H9 (cell line): ENCODE measurements around the gene PCNX2. TPM values are rescaled to one million over a fixed set of nuclear protein-coding genes. Genes with fewer than 3 reads are reported as not detected.

Experiments
- DNase-seq: peaks from one replicate; pipeline ENCODE4 v3.0.0-alpha.2; 2017
- H2AFZ ChIP-seq: one replicate; pipeline ENCODE4 v1.6.1; 2013; ENCODE audit warnings: mild to moderate bottlenecking, low read length, control low read depth, moderate library complexity
- H2AK5ac ChIP-seq: 2 replicates; pipeline ENCODE4 v1.6.1; 2013; ENCODE audit warnings: low read length, control low read depth, mixed read lengths; ENCODE audit not compliant: insufficient read length
- H2BK120ac ChIP-seq: one replicate; pipeline ENCODE4 v1.6.1; 2013; ENCODE audit warnings: low read depth, mild to moderate bottlenecking, low read length, control low read depth, inconsistent platforms; ENCODE audit not compliant: poor library complexity, severe bottlenecking
- H2BK12ac ChIP-seq: 2 replicates; pipeline ENCODE4 v1.6.1; 2013; ENCODE audit warnings: low read length, control low read depth, mixed read lengths, low read depth; ENCODE audit not compliant: insufficient read length
- H2BK15ac ChIP-seq: 2 replicates; pipeline ENCODE4 v1.6.1; 2013; ENCODE audit warnings: low read depth, low read length, control low read depth
- H2BK20ac ChIP-seq: one replicate; pipeline ENCODE4 v1.6.1; 2013; ENCODE audit warnings: low read depth, mild to moderate bottlenecking, low read length, control low read depth, inconsistent platforms; ENCODE audit not compliant: poor library complexity, severe bottlenecking
- H2BK5ac ChIP-seq: 2 replicates; pipeline ENCODE4 v1.6.1; 2013; ENCODE audit warnings: low read length, control low read depth, mixed read lengths; ENCODE audit not compliant: insufficient read length
- H3K14ac ChIP-seq: 2 replicates; pipeline ENCODE4 v1.6.1; 2013; ENCODE audit warnings: low read length, control low read depth; ENCODE audit not compliant: insufficient read depth
- H3K18ac ChIP-seq: 2 replicates; pipeline ENCODE4 v1.6.1; 2013; ENCODE audit warnings: low read depth, mild to moderate bottlenecking, mixed read lengths, low read length, control low read depth; ENCODE audit not compliant: insufficient read length
- H3K23ac ChIP-seq: 2 replicates; pipeline ENCODE4 v1.6.1; 2013; ENCODE audit warnings: low read length, control low read depth, mixed read lengths, low read depth; ENCODE audit not compliant: insufficient read length
- H3K23me2 ChIP-seq: 2 replicates; pipeline ENCODE4 v1.6.1; 2013; ENCODE audit warnings: low read depth, mild to moderate bottlenecking, mixed read lengths, low read length, control low read depth; ENCODE audit not compliant: insufficient read length, poor library complexity, severe bottlenecking
- H3K27ac ChIP-seq: 2 replicates; pipeline ENCODE4 v1.5.1; 2013; ENCODE audit warnings: low read length, control low read depth, mixed read lengths, low read depth; ENCODE audit not compliant: insufficient read length
- H3K27me3 ChIP-seq: 2 replicates; pipeline ENCODE4 v1.6.1; 2013; ENCODE audit warnings: low read length, control low read depth, inconsistent platforms; ENCODE audit not compliant: insufficient read depth
- H3K4ac ChIP-seq: 2 replicates; pipeline ENCODE4 v1.6.1; 2013; ENCODE audit warnings: low read depth, mild to moderate bottlenecking, control low read depth, inconsistent platforms, low read length, moderate library complexity
- H3K4me1 ChIP-seq: 2 replicates; pipeline ENCODE4 v1.6.1; 2013; ENCODE audit warnings: low read length, control low read depth, inconsistent platforms; ENCODE audit not compliant: insufficient read depth
- H3K4me2 ChIP-seq: 2 replicates; pipeline ENCODE4 v1.6.1; 2013; ENCODE audit warnings: low read length, control low read depth, mixed read lengths; ENCODE audit not compliant: insufficient read length, insufficient read depth
- H3K56ac ChIP-seq: 2 replicates; pipeline ENCODE4 v1.6.1; 2013; ENCODE audit warnings: low read depth, mild to moderate bottlenecking, mixed read lengths, low read length, control low read depth; ENCODE audit not compliant: insufficient read length
- H3K79me1 ChIP-seq: 2 replicates; pipeline ENCODE4 v1.6.1; 2013; ENCODE audit warnings: low read depth, mild to moderate bottlenecking, moderate library complexity, low read length, control low read depth, inconsistent platforms; ENCODE audit not compliant: insufficient read depth, poor library complexity, severe bottlenecking
- H3K79me2 ChIP-seq: 2 replicates; pipeline ENCODE4 v1.6.1; 2013; ENCODE audit warnings: low read length, control low read depth, inconsistent platforms; ENCODE audit not compliant: insufficient read depth
- H3K9ac ChIP-seq: 2 replicates; pipeline ENCODE4 v1.6.1; 2013; ENCODE audit warnings: low read length, control low read depth, mixed read lengths; ENCODE audit not compliant: insufficient read length; ENCODE audit errors: extremely low read depth
- H3K9me3 ChIP-seq: one replicate; pipeline ENCODE4 v1.6.1; 2013; ENCODE audit warnings: low read depth, low read length, inconsistent platforms; ENCODE audit not compliant: control insufficient read depth
- H3T11ph ChIP-seq: one replicate; pipeline ENCODE4 v1.6.1; 2013; ENCODE audit warnings: mild to moderate bottlenecking, low read length, control low read depth, inconsistent platforms
- H4K20me1 ChIP-seq: one replicate; pipeline ENCODE4 v1.6.1; 2013; ENCODE audit not compliant: control insufficient read depth, insufficient read length, insufficient read depth
- H4K5ac ChIP-seq: 2 replicates; pipeline ENCODE4 v1.6.1; 2013; ENCODE audit warnings: low read depth, mild to moderate bottlenecking, mixed read lengths, low read length, control low read depth; ENCODE audit not compliant: insufficient read length
- H4K8ac ChIP-seq: replicated peaks from 2 replicates; pipeline ENCODE4 v1.6.1; 2013; ENCODE audit warnings: low read length, control low read depth, mixed read lengths, low read depth; ENCODE audit not compliant: insufficient read length
- H4K91ac ChIP-seq: 2 replicates; pipeline ENCODE4 v1.6.1; 2013; ENCODE audit warnings: low read depth, mild to moderate bottlenecking, moderate library complexity, mixed read lengths, low read length, control low read depth; ENCODE audit not compliant: insufficient read length
- H3K27ac Mint-ChIP-seq, 3 experiments: 2 replicates in 2 of 3; 3 replicates in 1 of 3; pipeline ENCODE4 v1.8.0; 2020 to 2021; ENCODE audit warnings: mixed read lengths in 3 of 3, mild to moderate bottlenecking in 1 of 3, moderate library complexity in 1 of 3
- H3K27me3 Mint-ChIP-seq: 2 replicates; pipeline ENCODE4 v1.8.0; 2021; ENCODE audit warnings: low read depth, mild to moderate bottlenecking, moderate library complexity, mixed read lengths
- H3K36me3 Mint-ChIP-seq, 3 experiments: 2 replicates in 2 of 3; 3 replicates in 1 of 3; pipeline ENCODE4 v1.8.0; 2020 to 2021; ENCODE audit warnings: low read depth in 3 of 3, mixed read lengths in 3 of 3; ENCODE audit not compliant: insufficient read depth in 1 of 3
- H3K4me1 Mint-ChIP-seq, 2 experiments: 2 replicates each; pipeline ENCODE4 v1.8.0; 2020; ENCODE audit warnings: mixed read lengths in 2 of 2
- H3K4me3 Mint-ChIP-seq, 2 experiments: 2 replicates in 1 of 2; 3 replicates in 1 of 2; pipeline ENCODE4 v1.8.0; 2020 to 2021; ENCODE audit warnings: mild to moderate bottlenecking in 2 of 2, mixed read lengths in 2 of 2, moderate library complexity in 1 of 2
- H3K9me3 Mint-ChIP-seq, 2 experiments: 2 replicates in 1 of 2; 3 replicates in 1 of 2; pipeline ENCODE4 v1.8.0; 2020; ENCODE audit warnings: mild to moderate bottlenecking in 2 of 2, mixed read lengths in 2 of 2, moderate library complexity in 1 of 2
- WGBS: extraction: QIAGEN DNeasy Blood & Tissue Kit; methylation state at CpG from one replicate; pipeline ENCODE4 v1.1.7; 2013; ENCODE audit warnings: missing lambda C conversion rate, low lambda C conversion rate, mixed read lengths; ENCODE audit not compliant: insufficient read length; ENCODE audit errors: extremely low coverage; 5-methylcytosine and 5-hydroxymethylcytosine counted together
- total RNA-seq: library from RNA; stranded (reverse); gene quantifications from 2 replicates; pipeline ENCODE4 v1.2.1, GENCODE V29; 2021
- TF ChIP-seq, protein P1 (sequence below): fragments of 200-600 bp; sonication (generic); conservative IDR thresholded peaks from 3 replicates; pipeline ENCODE4 v1.8.0; 2021; ENCODE audit warnings: antibody characterized with exemption, mild to moderate bottlenecking

PCNX2 gene
- total RNA-seq, 1 experiment from 2014 or later, result 45.1 TPM

DNA sequence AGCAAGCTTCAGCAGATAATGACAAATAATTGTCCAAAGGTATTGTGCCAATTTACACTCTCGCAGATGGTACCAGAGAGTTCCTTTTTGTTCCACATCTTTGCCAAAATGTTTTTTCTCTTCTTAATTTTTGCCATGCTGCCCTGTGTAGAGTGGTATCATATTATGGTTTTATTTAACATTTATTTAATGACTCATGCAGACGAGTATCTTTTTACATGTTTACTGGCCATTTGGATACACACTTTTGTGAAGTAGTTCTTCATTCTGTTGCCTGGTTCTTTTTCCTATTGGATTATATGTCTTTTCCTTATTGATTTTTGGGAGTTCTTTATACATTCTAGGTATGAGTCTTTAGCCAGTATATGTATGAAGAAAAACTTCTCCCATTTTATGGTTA is 151.1 kb downstream of the PCNX2 start:
- Histone ChIP-seq H3K27me3 (no peaks in the 10 kb centered on the region), H3K56ac (no peak overlapping the region), H3K23me2 (no peaks in the 10 kb centered on the region), H3K4me2 (no peak overlapping the region), H2BK5ac (no peak overlapping the region), H3K23ac (no peak overlapping the region), H2BK120ac (no peak overlapping the region), H2BK15ac (no peak overlapping the region), H3K4me1 (no peaks in the 10 kb centered on the region), H3K79me2 (no peaks in the 10 kb centered on the region), H3K4ac (no peak overlapping the region), H3K14ac (no peak overlapping the region), H4K91ac (no peak overlapping the region), H3K9ac (no peak overlapping the region), H2BK20ac (no peak overlapping the region), H2AFZ (no peak overlapping the region), H3K9me3 (no peaks in the 10 kb centered on the region), H4K5ac (no peak overlapping the region), H3K79me1 (no peaks in the 10 kb centered on the region), H3T11ph (no peak overlapping the region), H3K27ac (no peak overlapping the region), H2BK12ac (no peak overlapping the region), H4K20me1 (no peaks in the 10 kb centered on the region), H2AK5ac (no peak overlapping the region), H4K8ac (no peak overlapping the region), H3K18ac (no peak overlapping the region)
- Mint-ChIP-seq H3K4me1 (peaks cover 0 to 4% of the 10 kb centered on the region in 2 experiments; a peak in 1 of 4 replicates), H3K9me3 (no peaks in the 10 kb centered on the region), H3K4me3 (no peak overlapping the region), H3K27me3 (no peaks in the 10 kb centered on the region), H3K27ac (no peak overlapping the region), H3K36me3 (peaks cover 0 to 21% (median 2%) of the 10 kb centered on the region in 3 experiments; a peak in 4 of 7 replicates)
- TF ChIP-seq, protein P1, sequence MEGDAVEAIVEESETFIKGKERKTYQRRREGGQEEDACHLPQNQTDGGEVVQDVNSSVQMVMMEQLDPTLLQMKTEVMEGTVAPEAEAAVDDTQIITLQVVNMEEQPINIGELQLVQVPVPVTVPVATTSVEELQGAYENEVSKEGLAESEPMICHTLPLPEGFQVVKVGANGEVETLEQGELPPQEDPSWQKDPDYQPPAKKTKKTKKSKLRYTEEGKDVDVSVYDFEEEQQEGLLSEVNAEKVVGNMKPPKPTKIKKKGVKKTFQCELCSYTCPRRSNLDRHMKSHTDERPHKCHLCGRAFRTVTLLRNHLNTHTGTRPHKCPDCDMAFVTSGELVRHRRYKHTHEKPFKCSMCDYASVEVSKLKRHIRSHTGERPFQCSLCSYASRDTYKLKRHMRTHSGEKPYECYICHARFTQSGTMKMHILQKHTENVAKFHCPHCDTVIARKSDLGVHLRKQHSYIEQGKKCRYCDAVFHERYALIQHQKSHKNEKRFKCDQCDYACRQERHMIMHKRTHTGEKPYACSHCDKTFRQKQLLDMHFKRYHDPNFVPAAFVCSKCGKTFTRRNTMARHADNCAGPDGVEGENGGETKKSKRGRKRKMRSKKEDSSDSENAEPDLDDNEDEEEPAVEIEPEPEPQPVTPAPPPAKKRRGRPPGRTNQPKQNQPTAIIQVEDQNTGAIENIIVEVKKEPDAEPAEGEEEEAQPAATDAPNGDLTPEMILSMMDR, result no peak
- WGBS, result no CpG with 5 or more reads among the region's 2 CpGs
- DNase-seq, result no peak
